Neutrophil (primary cell): ENCODE results near the gene ZNF556.
"Not testable (repeated sequence)": the region's sequence is repeated elsewhere in the genome, so short reads cannot be mapped to it uniquely, and the experiment has no call there.

ENCODE experiments used
- H3K27ac ChIP-seq: fragments of 200-600 bp; sonication (generic); 2 replicates; pipeline ENCODE4 v1.5.1; 2016; ENCODE audit warnings: mild to moderate bottlenecking, moderate library complexity
- H3K27me3 ChIP-seq: fragments of 200-600 bp; sonication (generic); 2 replicates; pipeline ENCODE4 v1.6.0; 2016; ENCODE audit warnings: mild to moderate bottlenecking
- H3K36me3 ChIP-seq: fragments of 200-600 bp; sonication (generic); 2 replicates; pipeline ENCODE4 v1.5.1; 2017
- H3K4me1 ChIP-seq, 2 experiments: fragments of 200-600 bp in 1 of 2; sonication (generic) in 1 of 2; 1 replicate in 1 of 2; 2 replicates in 1 of 2; pipeline versions ENCODE4 v1.5.1 to v1.6.1; 2013 to 2016; ENCODE audit warnings: low read depth in 1 of 2, low read length in 1 of 2, mild to moderate bottlenecking in 1 of 2, moderate library complexity in 1 of 2; ENCODE audit not compliant: control insufficient read depth in 1 of 2, insufficient read depth in 1 of 2
- H3K4me3 ChIP-seq, 2 experiments: fragments of 200-600 bp in 1 of 2; sonication (generic) in 1 of 2; 1 replicate in 1 of 2; 2 replicates in 1 of 2; pipeline ENCODE4 v1.5.1; 2013 to 2016; ENCODE audit warnings: low read depth in 1 of 2, low read length in 1 of 2, mild to moderate bottlenecking in 1 of 2, moderate library complexity in 1 of 2
- H3K9me3 ChIP-seq: fragments of 200-600 bp; sonication (generic); 2 replicates; pipeline ENCODE4 v1.5.1; 2016
- CTCF ChIP-seq: fragments of 200-600 bp; sonication (generic); IDR thresholded peaks from 2 replicates; pipeline ENCODE4 v1.5.1; 2016; ENCODE audit warnings: antibody characterized with exemption

ZNF556 gene

GRCh38 chr19:2869618-2870017, 2.5 kb downstream of the ZNF556 start:
- Histone ChIP-seq H3K27ac (no peak overlapping the region), H3K36me3 (no peaks in the 10 kb centered on the region), H3K27me3 (no peaks in the 10 kb centered on the region), H3K9me3 (no peaks in the 10 kb centered on the region), H3K4me3 (no peak overlapping the region), H3K4me1 (peaks cover 4% of the 10 kb centered on the region in 2 experiments)
- no peak for TF ChIP-seq CTCF

- not testable (repeated sequence) for H3K4me3 ChIP-seq, H3K36me3 ChIP-seq, H3K27me3 ChIP-seq, H3K4me1 ChIP-seq, H3K27ac ChIP-seq
- H3K9me3 ChIP-seq = peaks cover 12% of the 10 kb centered on the region
These were observed 5.0 kb downstream of the ZNF556 start for GRCh38 chr19:2872175-2872574.

- peaks cover 4% of the 10 kb centered on the region in 2 experiments for H3K4me1 ChIP-seq
- H3K27ac ChIP-seq = no peak overlapping the region
- peaks cover 22% of the 10 kb centered on the region for H3K9me3 ChIP-seq
- H3K27me3 ChIP-seq = no peaks in the 10 kb centered on the region
- no peaks in the 10 kb centered on the region for H3K36me3 ChIP-seq
- no peak for TF ChIP-seq CTCF
- no peak overlapping the region for H3K4me3 ChIP-seq
These were observed 10.5 kb downstream of the ZNF556 start for GRCh38 chr19:2877398-2878331.

- Histone ChIP-seq H3K27me3 (no peaks in the 10 kb centered on the region), H3K9me3 (no peaks in the 10 kb centered on the region), H3K27ac (no peak overlapping the region), H3K4me1 (peaks cover 0 to 4% of the 10 kb centered on the region in 2 experiments), H3K36me3 (no peaks in the 10 kb centered on the region), H3K4me3 (no peak overlapping the region)
- TF ChIP-seq CTCF = no peak
These were observed 16.7 kb downstream of the ZNF556 start for GRCh38 chr19:2883686-2884439.

GRCh38 chr19:2885736-2886135, 18.6 kb downstream of the ZNF556 start:
- no peaks in the 10 kb centered on the region for H3K27me3 ChIP-seq
- H3K27ac ChIP-seq = no peak overlapping the region
- peaks cover 0 to 5% of the 10 kb centered on the region in 2 experiments for H3K4me1 ChIP-seq
- no peaks in the 10 kb centered on the region for H3K36me3 ChIP-seq
- H3K9me3 ChIP-seq = no peaks in the 10 kb centered on the region
- TF ChIP-seq CTCF = no peak
- no peak overlapping the region for H3K4me3 ChIP-seq
